GM10248 (cell line): ENCODE measurements around the gene PTBP3.

Experiments
- CTCF ChIA-PET: fragments of 300-600 bp; sonication (Branson Sonifier 250); formaldehyde crosslinking; extraction: SDS; loops from one replicate; lab custom pipeline; 2021; ENCODE audit warnings: antibody characterized with exemption; lab: Yijun Ruan, JAX
- POLR2A ChIA-PET: fragments of 350-650 bp; sonication (Branson Sonifier 250); formaldehyde crosslinking; extraction: SDS; loops from one replicate; lab custom pipeline; 2020; ENCODE audit warnings: antibody characterized with exemption; lab: Yijun Ruan, JAX
- DNase-seq: peaks from one replicate; pipeline ENCODE4 v3.0.0; 2012; ENCODE audit errors: extremely low spot score
- CTCF ChIP-seq: IDR thresholded peaks from 2 replicates; pipeline ENCODE4 v1.5.1; 2012; ENCODE audit warnings: mild to moderate bottlenecking, low read depth; ENCODE audit errors: extremely low read depth, missing control alignments, control extremely low read depth

Gene PTBP3

GRCh38 chr9:112175796-112176315 lies 157.6 kb downstream of the PTBP3 start:
- DNase-seq = no peak
- no peak for TF ChIP-seq CTCF
- POLR2A ChIA-PET = interaction anchor here (0.8 kb wide), 1 partner anchor 10 kb away, joined by 5 read pairs; no protein-coding TSS in a partner anchor
- CTCF ChIA-PET = interaction anchor here (0.7 to 2.0 kb wide), 4 partner anchors 10 to 84 kb away, joined by 3 to 9 read pairs (median 3); no protein-coding TSS in a partner anchor

GRCh38 chr9:112174965-112175795 lies 158.2 kb downstream of the PTBP3 start, which contains the start of gene SUSD1:
TSS of gene SUSD1 (minus strand) at chr9:112175297. CDS start at chr9:112175235, 62 bp downstream.
- POLR2A ChIA-PET = interaction anchor here (0.8 kb wide), 1 partner anchor 11 kb away, joined by 5 read pairs; no protein-coding TSS in a partner anchor
- CTCF ChIA-PET = interaction anchor here (0.7 to 2.0 kb wide), 7 partner anchors 11 to 571 kb away, joined by 3 to 9 read pairs (median 3); no protein-coding TSS in a partner anchor
- peak; percentile 64 for DNase-seq
- TF ChIP-seq CTCF = peak; percentile 4

- ChIA-PET POLR2A (interaction anchor here (0.5 kb wide), 1 partner anchor 36 kb away, joined by 3 read pairs; no protein-coding TSS in a partner anchor), CTCF (interaction anchor here (0.7 to 1.2 kb wide), 5 partner anchors 11 to 572 kb away, joined by 3 to 5 read pairs (median 3); no protein-coding TSS in a partner anchor)
- TF ChIP-seq CTCF = no peak
- DNase-seq = peak; percentile 86
Measured at GRCh38 chr9:112174222-112174964, 159.0 kb downstream of the PTBP3 start.

GRCh38 chr9:112173489-112174221 lies 159.8 kb downstream of the PTBP3 start:
- no peak for DNase-seq
- POLR2A ChIA-PET = interaction anchor here (0.5 kb wide), 1 partner anchor 36 kb away, joined by 3 read pairs; no protein-coding TSS in a partner anchor
- TF ChIP-seq CTCF = no peak
- CTCF ChIA-PET = interaction anchor here (0.9 to 1.2 kb wide), 3 partner anchors 10 to 16 kb away, joined by 3 to 5 read pairs (median 4); no protein-coding TSS in a partner anchor

- TF ChIP-seq CTCF = no peak
- ChIA-PET POLR2A (no interaction called here), CTCF (no interaction called here)
- DNase-seq = no peak
Measured at GRCh38 chr9:112170968-112171367, 162.5 kb downstream of the PTBP3 start.
